BLaER1 treated with 17β-estradiol and CSF1 and Interleukin-3, amounts not matched to agents 10 nM and 100 nM (cell line): Measurements from ENCODE around the gene ADCY3.

Experiments used
- H3K27ac ChIP-seq, 11 experiments: shearing (Covaris generic); formaldehyde crosslinking; 2 replicates each; pipeline ENCODE4 v1.8.1; 2022
- H3K27me3 ChIP-seq, 11 experiments: shearing (Covaris generic); formaldehyde crosslinking; 2 replicates each; pipeline ENCODE4 v1.8.1; 2022
- H3K36me3 ChIP-seq, 11 experiments: shearing (Covaris generic); formaldehyde crosslinking; 2 replicates each; pipeline ENCODE4 v1.8.1; 2022
- H3K4me1 ChIP-seq, 10 experiments: shearing (Covaris generic); formaldehyde crosslinking; 2 replicates each; pipeline ENCODE4 v1.8.1; 2022
- H3K4me2 ChIP-seq, 11 experiments: shearing (Covaris generic); formaldehyde crosslinking; 2 replicates each; pipeline ENCODE4 v1.8.1; 2022
- H3K4me3 ChIP-seq, 10 experiments: shearing (Covaris generic); formaldehyde crosslinking; 2 replicates each; pipeline ENCODE4 v1.8.1; 2022
- H3K9ac ChIP-seq, 11 experiments: shearing (Covaris generic); formaldehyde crosslinking; 2 replicates each; pipeline ENCODE4 v1.8.1; 2022
- H3K9me3 ChIP-seq, 11 experiments: shearing (Covaris generic); formaldehyde crosslinking; replicated peaks in 1 of 11; 2 replicates each; pipeline ENCODE4 v1.8.1; 2022
- H4K20me1 ChIP-seq, 11 experiments: shearing (Covaris generic); formaldehyde crosslinking; 2 replicates each; pipeline ENCODE4 v1.8.1; 2022
- Cebpa-rat ChIP-seq, 11 experiments: shearing (Covaris generic); IDR thresholded peaks; 2 replicates each; pipeline ENCODE4 v1.8.1; 2022

ADCY3 gene

GRCh38 chr2:24843330-24843860, 76.6 kb downstream of the ADCY3 start:
- Histone ChIP-seq H3K9ac (no peak overlapping the region), H3K4me1 (peaks cover 0 to 4% (median 3%) of the 10 kb centered on the region in 10 experiments; a peak in 7 of 20 replicates), H3K36me3 (peaks cover 43 to 90% (median 66%) of the 10 kb centered on the region in 11 experiments), H3K9me3 (peaks cover 23 to 31% (median 29%) of the 10 kb centered on the region in 11 experiments), H3K27me3 (no peaks in the 10 kb centered on the region), H3K27ac (no peak overlapping the region), H3K4me2 (no peak overlapping the region), H4K20me1 (peaks cover 0 to 23% (median 0%) of the 10 kb centered on the region in 11 experiments; a peak in 4 of 22 replicates), H3K4me3 (no peak overlapping the region)
- no peak for TF ChIP-seq Cebpa-rat (IDR thresholded peaks at IDR 0.05)

GRCh38 chr2:24842081-24843050, 77.7 kb downstream of the ADCY3 start:
- H3K36me3 ChIP-seq, result peaks cover 38 to 87% (median 63%) of the 10 kb centered on the region in 11 experiments
- H3K4me1 ChIP-seq, result peaks cover 0 to 12% (median 6%) of the 10 kb centered on the region in 10 experiments; a peak in 7 of 20 replicates
- no peaks in the 10 kb centered on the region for H3K27me3 ChIP-seq
- peaks cover 0 to 23% (median 0%) of the 10 kb centered on the region in 11 experiments; a peak in 4 of 22 replicates for H4K20me1 ChIP-seq
- H3K4me3 ChIP-seq, result no peak overlapping the region
- no peak overlapping the region for H3K9ac ChIP-seq
- TF ChIP-seq Cebpa-rat (IDR thresholded peaks at IDR 0.05), result no peak
- H3K9me3 ChIP-seq, result peaks cover 13 to 21% (median 19%) of the 10 kb centered on the region in 11 experiments
- H3K27ac ChIP-seq, result no peak overlapping the region
- H3K4me2 ChIP-seq, result no peak overlapping the region

- H3K36me3 ChIP-seq, result peaks cover 36 to 87% (median 63%) of the 10 kb centered on the region in 11 experiments
- H4K20me1 ChIP-seq, result peaks cover 0 to 23% (median 0%) of the 10 kb centered on the region in 11 experiments; a peak in 4 of 22 replicates
- no peak overlapping the region for H3K9ac ChIP-seq
- H3K27me3 ChIP-seq, result no peaks in the 10 kb centered on the region
- no peak overlapping the region for H3K4me3 ChIP-seq
- H3K4me1 ChIP-seq, result peaks cover 0 to 12% (median 6%) of the 10 kb centered on the region in 10 experiments; a peak in 7 of 20 replicates
- no peak overlapping the region for H3K27ac ChIP-seq
- H3K4me2 ChIP-seq, result no peak overlapping the region
- TF ChIP-seq Cebpa-rat (IDR thresholded peaks at IDR 0.05), result no peak
- H3K9me3 ChIP-seq, result peaks cover 4 to 10% (median 8%) of the 10 kb centered on the region in 11 experiments; a peak in 21 of 22 replicates
Observed at GRCh38 chr2:24840962-24841945, 78.8 kb downstream of the ADCY3 start.

- Histone ChIP-seq H3K27me3 (no peaks in the 10 kb centered on the region), H3K9ac (no peak overlapping the region), H3K9me3 (peaks cover 0 to under 1% (median 0%) of the 10 kb centered on the region in 11 experiments; a peak in 1 of 22 replicates), H3K4me1 (peaks cover 0 to 12% (median 6%) of the 10 kb centered on the region in 10 experiments; a peak in 7 of 20 replicates), H4K20me1 (peaks cover 0 to 23% (median 0%) of the 10 kb centered on the region in 11 experiments; a peak in 4 of 22 replicates), H3K4me2 (no peak overlapping the region), H3K36me3 (peaks cover 35 to 89% (median 65%) of the 10 kb centered on the region in 11 experiments; a peak in 21 of 22 replicates), H3K27ac (no peak overlapping the region), H3K4me3 (no peak overlapping the region)
- no peak for TF ChIP-seq Cebpa-rat (IDR thresholded peaks at IDR 0.05)
Observed at GRCh38 chr2:24840164-24840869, 79.7 kb downstream of the ADCY3 start.

- TF ChIP-seq Cebpa-rat (IDR thresholded peaks at IDR 0.05), result no peak
- H3K4me3 ChIP-seq, result no peak overlapping the region
- H3K27ac ChIP-seq, result no peak overlapping the region
- no peak overlapping the region for H3K9ac ChIP-seq
- peaks cover 0 to 12% (median 6%) of the 10 kb centered on the region in 10 experiments; a peak in 7 of 20 replicates for H3K4me1 ChIP-seq
- no peaks in the 10 kb centered on the region for H3K9me3 ChIP-seq
- H3K36me3 ChIP-seq, result peaks cover 39 to 92% (median 71%) of the 10 kb centered on the region in 11 experiments
- H3K27me3 ChIP-seq, result no peaks in the 10 kb centered on the region
- no peak overlapping the region for H3K4me2 ChIP-seq
- peaks cover 0 to 23% (median 0%) of the 10 kb centered on the region in 11 experiments; a peak in 4 of 22 replicates for H4K20me1 ChIP-seq
Observed at GRCh38 chr2:24839729-24840128, 80.3 kb downstream of the ADCY3 start.

GRCh38 chr2:24838541-24838940, 81.5 kb downstream of the ADCY3 start:
- H3K4me3 ChIP-seq, result no peak overlapping the region
- TF ChIP-seq Cebpa-rat (IDR thresholded peaks at IDR 0.05), result no peak
- H3K36me3 ChIP-seq, result peaks cover 43 to 92% (median 80%) of the 10 kb centered on the region in 11 experiments

GRCh38 chr2:24837996-24838513, 82.0 kb downstream of the ADCY3 start:
- Histone ChIP-seq H3K27me3 (no peaks in the 10 kb centered on the region), H4K20me1 (peaks cover 0 to 32% (median 0%) of the 10 kb centered on the region in 11 experiments; a peak in 3 of 22 replicates), H3K4me2 (no peak overlapping the region), H3K9me3 (no peaks in the 10 kb centered on the region), H3K27ac (no peak overlapping the region), H3K4me3 (no peak overlapping the region), H3K4me1 (peaks cover 0 to 12% (median 6%) of the 10 kb centered on the region in 10 experiments; a peak in 7 of 20 replicates), H3K9ac (no peak overlapping the region), H3K36me3 (peaks cover 43 to 94% (median 83%) of the 10 kb centered on the region in 11 experiments)
- TF ChIP-seq Cebpa-rat (IDR thresholded peaks at IDR 0.05), result no peak

More at GRCh38 chr2:24838541-24838940, 81.5 kb downstream of the ADCY3 start:
- Histone ChIP-seq H3K27ac (no peak overlapping the region), H3K9ac (no peak overlapping the region), H3K4me1 (peaks cover 0 to 12% (median 6%) of the 10 kb centered on the region in 10 experiments; a peak in 7 of 20 replicates), H3K4me2 (peak overlapping the region in 1 of 11 experiments; percentile 28; a peak in 1 of 22 replicates), H4K20me1 (peaks cover 0 to 28% (median 0%) of the 10 kb centered on the region in 11 experiments; a peak in 3 of 22 replicates), H3K27me3 (no peaks in the 10 kb centered on the region), H3K9me3 (no peaks in the 10 kb centered on the region)
